ENCODE results near the gene NT5DC1.
"Not testable (repeated sequence)": the region's sequence is repeated elsewhere in the genome, so short reads cannot be mapped to it uniquely, and the experiment has no call there.

DNA sequence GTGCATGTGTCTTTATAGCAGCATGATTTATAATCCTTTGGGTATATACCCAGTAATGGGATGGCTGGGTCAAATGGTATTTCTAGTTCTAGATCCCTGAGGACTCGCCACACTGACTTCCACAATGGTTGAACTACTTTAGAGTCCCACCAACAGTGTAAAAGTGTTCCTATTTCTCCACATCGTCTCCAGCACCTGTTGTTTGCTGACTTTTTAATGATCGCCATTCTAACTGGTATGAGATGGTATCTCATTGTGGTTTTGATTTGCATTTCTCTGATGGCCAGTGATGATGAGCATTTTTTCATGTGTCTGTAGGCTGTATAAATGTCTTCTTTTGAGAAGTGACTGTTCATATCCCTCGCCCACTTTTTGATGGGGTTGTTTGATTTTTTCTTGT lies 184.3 kb downstream of the NT5DC1 start:
- TF ChIP-seq, protein P1, sequence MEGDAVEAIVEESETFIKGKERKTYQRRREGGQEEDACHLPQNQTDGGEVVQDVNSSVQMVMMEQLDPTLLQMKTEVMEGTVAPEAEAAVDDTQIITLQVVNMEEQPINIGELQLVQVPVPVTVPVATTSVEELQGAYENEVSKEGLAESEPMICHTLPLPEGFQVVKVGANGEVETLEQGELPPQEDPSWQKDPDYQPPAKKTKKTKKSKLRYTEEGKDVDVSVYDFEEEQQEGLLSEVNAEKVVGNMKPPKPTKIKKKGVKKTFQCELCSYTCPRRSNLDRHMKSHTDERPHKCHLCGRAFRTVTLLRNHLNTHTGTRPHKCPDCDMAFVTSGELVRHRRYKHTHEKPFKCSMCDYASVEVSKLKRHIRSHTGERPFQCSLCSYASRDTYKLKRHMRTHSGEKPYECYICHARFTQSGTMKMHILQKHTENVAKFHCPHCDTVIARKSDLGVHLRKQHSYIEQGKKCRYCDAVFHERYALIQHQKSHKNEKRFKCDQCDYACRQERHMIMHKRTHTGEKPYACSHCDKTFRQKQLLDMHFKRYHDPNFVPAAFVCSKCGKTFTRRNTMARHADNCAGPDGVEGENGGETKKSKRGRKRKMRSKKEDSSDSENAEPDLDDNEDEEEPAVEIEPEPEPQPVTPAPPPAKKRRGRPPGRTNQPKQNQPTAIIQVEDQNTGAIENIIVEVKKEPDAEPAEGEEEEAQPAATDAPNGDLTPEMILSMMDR (conservative IDR thresholded peaks at IDR 0.05; ENCODE audit: low read length): not testable (repeated sequence)
- not testable (repeated sequence) for TF ChIP-seq EZH2phosphoT487 (IDR thresholded peaks at IDR 0.05; ENCODE audit: borderline replicate concordance, low read depth, low read length)
